H9 (cell line): Measurements from ENCODE around the gene TBXA2R. TPM values are rescaled to one million over a fixed set of nuclear protein-coding genes. Genes with fewer than 3 reads are reported as not detected.
A peak's percentile ranks its signal among the peaks of the same experiment; 100 is the strongest.

ENCODE experiments used
- DNase-seq: peaks from one replicate; pipeline ENCODE4 v3.0.0-alpha.2; 2017
- H2AFZ ChIP-seq: one replicate; pipeline ENCODE4 v1.6.1; 2013; ENCODE audit warnings: mild to moderate bottlenecking, low read length, control low read depth, moderate library complexity
- H2AK5ac ChIP-seq: 2 replicates; pipeline ENCODE4 v1.6.1; 2013; ENCODE audit warnings: low read length, control low read depth, mixed read lengths; ENCODE audit not compliant: insufficient read length
- H2BK120ac ChIP-seq: one replicate; pipeline ENCODE4 v1.6.1; 2013; ENCODE audit warnings: low read depth, mild to moderate bottlenecking, low read length, control low read depth, inconsistent platforms; ENCODE audit not compliant: poor library complexity, severe bottlenecking
- H2BK12ac ChIP-seq: 2 replicates; pipeline ENCODE4 v1.6.1; 2013; ENCODE audit warnings: low read length, control low read depth, mixed read lengths, low read depth; ENCODE audit not compliant: insufficient read length
- H2BK15ac ChIP-seq: 2 replicates; pipeline ENCODE4 v1.6.1; 2013; ENCODE audit warnings: low read depth, low read length, control low read depth
- H2BK20ac ChIP-seq: one replicate; pipeline ENCODE4 v1.6.1; 2013; ENCODE audit warnings: low read depth, mild to moderate bottlenecking, low read length, control low read depth, inconsistent platforms; ENCODE audit not compliant: poor library complexity, severe bottlenecking
- H2BK5ac ChIP-seq: 2 replicates; pipeline ENCODE4 v1.6.1; 2013; ENCODE audit warnings: low read length, control low read depth, mixed read lengths; ENCODE audit not compliant: insufficient read length
- H3K14ac ChIP-seq: 2 replicates; pipeline ENCODE4 v1.6.1; 2013; ENCODE audit warnings: low read length, control low read depth; ENCODE audit not compliant: insufficient read depth
- H3K18ac ChIP-seq: 2 replicates; pipeline ENCODE4 v1.6.1; 2013; ENCODE audit warnings: low read depth, mild to moderate bottlenecking, mixed read lengths, low read length, control low read depth; ENCODE audit not compliant: insufficient read length
- H3K23ac ChIP-seq: 2 replicates; pipeline ENCODE4 v1.6.1; 2013; ENCODE audit warnings: low read length, control low read depth, mixed read lengths, low read depth; ENCODE audit not compliant: insufficient read length
- H3K23me2 ChIP-seq: 2 replicates; pipeline ENCODE4 v1.6.1; 2013; ENCODE audit warnings: low read depth, mild to moderate bottlenecking, mixed read lengths, low read length, control low read depth; ENCODE audit not compliant: insufficient read length, poor library complexity, severe bottlenecking
- H3K27ac ChIP-seq: 2 replicates; pipeline ENCODE4 v1.5.1; 2013; ENCODE audit warnings: low read length, control low read depth, mixed read lengths, low read depth; ENCODE audit not compliant: insufficient read length
- H3K27me3 ChIP-seq: 2 replicates; pipeline ENCODE4 v1.6.1; 2013; ENCODE audit warnings: low read length, control low read depth, inconsistent platforms; ENCODE audit not compliant: insufficient read depth
- H3K4ac ChIP-seq: 2 replicates; pipeline ENCODE4 v1.6.1; 2013; ENCODE audit warnings: low read depth, mild to moderate bottlenecking, control low read depth, inconsistent platforms, low read length, moderate library complexity
- H3K4me1 ChIP-seq: 2 replicates; pipeline ENCODE4 v1.6.1; 2013; ENCODE audit warnings: low read length, control low read depth, inconsistent platforms; ENCODE audit not compliant: insufficient read depth
- H3K4me2 ChIP-seq: 2 replicates; pipeline ENCODE4 v1.6.1; 2013; ENCODE audit warnings: low read length, control low read depth, mixed read lengths; ENCODE audit not compliant: insufficient read length, insufficient read depth
- H3K56ac ChIP-seq: 2 replicates; pipeline ENCODE4 v1.6.1; 2013; ENCODE audit warnings: low read depth, mild to moderate bottlenecking, mixed read lengths, low read length, control low read depth; ENCODE audit not compliant: insufficient read length
- H3K79me1 ChIP-seq: 2 replicates; pipeline ENCODE4 v1.6.1; 2013; ENCODE audit warnings: low read depth, mild to moderate bottlenecking, moderate library complexity, low read length, control low read depth, inconsistent platforms; ENCODE audit not compliant: insufficient read depth, poor library complexity, severe bottlenecking
- H3K79me2 ChIP-seq: 2 replicates; pipeline ENCODE4 v1.6.1; 2013; ENCODE audit warnings: low read length, control low read depth, inconsistent platforms; ENCODE audit not compliant: insufficient read depth
- H3K9ac ChIP-seq: 2 replicates; pipeline ENCODE4 v1.6.1; 2013; ENCODE audit warnings: low read length, control low read depth, mixed read lengths; ENCODE audit not compliant: insufficient read length; ENCODE audit errors: extremely low read depth
- H3K9me3 ChIP-seq: one replicate; pipeline ENCODE4 v1.6.1; 2013; ENCODE audit warnings: low read depth, low read length, inconsistent platforms; ENCODE audit not compliant: control insufficient read depth
- H3T11ph ChIP-seq: one replicate; pipeline ENCODE4 v1.6.1; 2013; ENCODE audit warnings: mild to moderate bottlenecking, low read length, control low read depth, inconsistent platforms
- H4K20me1 ChIP-seq: one replicate; pipeline ENCODE4 v1.6.1; 2013; ENCODE audit not compliant: control insufficient read depth, insufficient read length, insufficient read depth
- H4K5ac ChIP-seq: 2 replicates; pipeline ENCODE4 v1.6.1; 2013; ENCODE audit warnings: low read depth, mild to moderate bottlenecking, mixed read lengths, low read length, control low read depth; ENCODE audit not compliant: insufficient read length
- H4K8ac ChIP-seq: replicated peaks from 2 replicates; pipeline ENCODE4 v1.6.1; 2013; ENCODE audit warnings: low read length, control low read depth, mixed read lengths, low read depth; ENCODE audit not compliant: insufficient read length
- H4K91ac ChIP-seq: 2 replicates; pipeline ENCODE4 v1.6.1; 2013; ENCODE audit warnings: low read depth, mild to moderate bottlenecking, moderate library complexity, mixed read lengths, low read length, control low read depth; ENCODE audit not compliant: insufficient read length
- H3K27ac Mint-ChIP-seq, 3 experiments: 2 replicates in 2 of 3; 3 replicates in 1 of 3; pipeline ENCODE4 v1.8.0; 2020 to 2021; ENCODE audit warnings: mixed read lengths in 3 of 3, mild to moderate bottlenecking in 1 of 3, moderate library complexity in 1 of 3
- H3K27me3 Mint-ChIP-seq: 2 replicates; pipeline ENCODE4 v1.8.0; 2021; ENCODE audit warnings: low read depth, mild to moderate bottlenecking, moderate library complexity, mixed read lengths
- H3K36me3 Mint-ChIP-seq, 3 experiments: 2 replicates in 2 of 3; 3 replicates in 1 of 3; pipeline ENCODE4 v1.8.0; 2020 to 2021; ENCODE audit warnings: low read depth in 3 of 3, mixed read lengths in 3 of 3; ENCODE audit not compliant: insufficient read depth in 1 of 3
- H3K4me1 Mint-ChIP-seq, 2 experiments: 2 replicates each; pipeline ENCODE4 v1.8.0; 2020; ENCODE audit warnings: mixed read lengths in 2 of 2
- H3K4me3 Mint-ChIP-seq, 2 experiments: 2 replicates in 1 of 2; 3 replicates in 1 of 2; pipeline ENCODE4 v1.8.0; 2020 to 2021; ENCODE audit warnings: mild to moderate bottlenecking in 2 of 2, mixed read lengths in 2 of 2, moderate library complexity in 1 of 2
- H3K9me3 Mint-ChIP-seq, 2 experiments: 2 replicates in 1 of 2; 3 replicates in 1 of 2; pipeline ENCODE4 v1.8.0; 2020; ENCODE audit warnings: mild to moderate bottlenecking in 2 of 2, mixed read lengths in 2 of 2, moderate library complexity in 1 of 2
- WGBS: extraction: QIAGEN DNeasy Blood & Tissue Kit; methylation state at CpG from one replicate; pipeline ENCODE4 v1.1.7; 2013; ENCODE audit warnings: missing lambda C conversion rate, low lambda C conversion rate, mixed read lengths; ENCODE audit not compliant: insufficient read length; ENCODE audit errors: extremely low coverage; 5-methylcytosine and 5-hydroxymethylcytosine counted together
- total RNA-seq: library from RNA; stranded (reverse); gene quantifications from 2 replicates; pipeline ENCODE4 v1.2.1, GENCODE V29; 2021
- TF ChIP-seq, protein P1 (sequence below): fragments of 200-600 bp; sonication (generic); conservative IDR thresholded peaks from 3 replicates; pipeline ENCODE4 v1.8.0; 2021; ENCODE audit warnings: antibody characterized with exemption, mild to moderate bottlenecking

The TBXA2R gene
- total RNA-seq, 1 experiment from 2014 or later, result 0.63 TPM

GRCh38 chr19:3595521-3596061, 11.1 kb downstream of the TBXA2R start:
- Histone ChIP-seq H3T11ph (no peak overlapping the region), H3K9ac (no peak overlapping the region), H3K4ac (no peak overlapping the region), H3K79me2 (no peaks in the 10 kb centered on the region), H4K8ac (no peak overlapping the region), H2BK20ac (no peak overlapping the region), H3K27me3 (peaks cover 4% of the 10 kb centered on the region; the same call in 1 of the 2 replicates), H2AK5ac (no peak overlapping the region), H4K5ac (no peak overlapping the region), H2BK120ac (no peak overlapping the region), H4K91ac (no peak overlapping the region), H2BK5ac (no peak overlapping the region), H3K79me1 (no peaks in the 10 kb centered on the region), H4K20me1 (no peaks in the 10 kb centered on the region), H2BK12ac (no peak overlapping the region), H3K4me2 (no peak overlapping the region), H2BK15ac (no peak overlapping the region; the same call in 1 of the 2 replicates), H3K23ac (no peak overlapping the region), H3K23me2 (no peaks in the 10 kb centered on the region), H3K4me1 (no peaks in the 10 kb centered on the region), H3K56ac (no peak overlapping the region), H3K9me3 (no peaks in the 10 kb centered on the region), H3K14ac (no peak overlapping the region), H3K27ac (no peak overlapping the region), H2AFZ (no peak overlapping the region), H3K18ac (no peak overlapping the region)
- TF ChIP-seq, protein P1, sequence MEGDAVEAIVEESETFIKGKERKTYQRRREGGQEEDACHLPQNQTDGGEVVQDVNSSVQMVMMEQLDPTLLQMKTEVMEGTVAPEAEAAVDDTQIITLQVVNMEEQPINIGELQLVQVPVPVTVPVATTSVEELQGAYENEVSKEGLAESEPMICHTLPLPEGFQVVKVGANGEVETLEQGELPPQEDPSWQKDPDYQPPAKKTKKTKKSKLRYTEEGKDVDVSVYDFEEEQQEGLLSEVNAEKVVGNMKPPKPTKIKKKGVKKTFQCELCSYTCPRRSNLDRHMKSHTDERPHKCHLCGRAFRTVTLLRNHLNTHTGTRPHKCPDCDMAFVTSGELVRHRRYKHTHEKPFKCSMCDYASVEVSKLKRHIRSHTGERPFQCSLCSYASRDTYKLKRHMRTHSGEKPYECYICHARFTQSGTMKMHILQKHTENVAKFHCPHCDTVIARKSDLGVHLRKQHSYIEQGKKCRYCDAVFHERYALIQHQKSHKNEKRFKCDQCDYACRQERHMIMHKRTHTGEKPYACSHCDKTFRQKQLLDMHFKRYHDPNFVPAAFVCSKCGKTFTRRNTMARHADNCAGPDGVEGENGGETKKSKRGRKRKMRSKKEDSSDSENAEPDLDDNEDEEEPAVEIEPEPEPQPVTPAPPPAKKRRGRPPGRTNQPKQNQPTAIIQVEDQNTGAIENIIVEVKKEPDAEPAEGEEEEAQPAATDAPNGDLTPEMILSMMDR, result no peak
- Mint-ChIP-seq H3K4me3 (no peak overlapping the region), H3K27ac (no peak overlapping the region), H3K4me1 (no peaks in the 10 kb centered on the region), H3K9me3 (peaks cover 10 to 12% of the 10 kb centered on the region in 2 experiments), H3K36me3 (no peaks in the 10 kb centered on the region; a peak in 1 of 7 replicates), H3K27me3 (peaks cover 42% of the 10 kb centered on the region)
- peak; percentile 26 for DNase-seq
- WGBS, result no CpG with 5 or more reads among the region's 34 CpGs
